ENCODE results near the gene SLC3A2.

GRCh38 chr11:62933750-62934495 lies 53.2 kb downstream of the SLC3A2 start:
- TF ChIP-seq CTCF (IDR thresholded peaks at IDR 0.05 in 8 of 11, conservative IDR thresholded peaks at IDR 0.05 in 3 of 11): no peak
- no peak for TF ChIP-seq POLR2A (IDR thresholded peaks at IDR 0.05)

Measured in spleen (tissue), 7 donors.